Measurements from ENCODE around the gene GFPT1.
"Not testable (repeated sequence)": the region's sequence is repeated elsewhere in the genome, so short reads cannot be mapped to it uniquely, and the experiment has no call there.

Gene GFPT1

DNA sequence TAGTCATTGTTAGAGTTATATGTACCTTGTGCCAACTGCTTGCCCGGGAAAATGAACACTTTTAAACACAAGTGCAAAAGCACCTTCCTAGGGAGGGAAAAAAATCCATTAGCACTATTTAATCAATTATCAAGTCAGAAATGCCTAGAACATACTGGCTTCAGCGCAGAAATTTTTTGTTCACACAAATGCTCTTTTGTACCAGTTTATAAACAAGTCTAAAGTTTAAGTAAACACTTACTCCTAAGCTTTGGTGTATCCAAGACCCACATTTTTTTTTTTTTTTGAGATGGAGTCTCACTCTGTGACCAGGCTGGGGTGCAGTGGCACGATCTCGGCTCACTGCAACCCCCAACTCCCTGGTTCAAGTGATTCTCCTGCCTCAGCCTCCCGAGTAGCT lies 30.6 kb downstream of the GFPT1 start:
- Histone ChIP-seq H3K27ac (ENCODE audit: extremely low read depth, low read depth, low read length) (no peak overlapping the region), H3K9me3 (ENCODE audit: control insufficient read depth, insufficient read depth, low read depth, low read length) (no peaks in the 10 kb centered on the region), H3K4me3 (ENCODE audit: low read depth, low read length) (no peak overlapping the region), H3K36me3 (ENCODE audit: control insufficient read depth in 2 of 2, insufficient read depth in 1 of 2, low read length in 2 of 2) (peaks cover 76 to 84% of the 10 kb centered on the region in 2 experiments), H3K4me1 (ENCODE audit: control insufficient read depth, insufficient read depth, low read length) (no peaks in the 10 kb centered on the region)
- POLR2A ChIA-PET: no interaction called here
- CTCF ChIA-PET: interaction anchor here (0.7 kb wide), 1 partner anchor 19 kb away, joined by 3 read pairs; no protein-coding TSS in a partner anchor
- TF ChIP-seq, protein P1, sequence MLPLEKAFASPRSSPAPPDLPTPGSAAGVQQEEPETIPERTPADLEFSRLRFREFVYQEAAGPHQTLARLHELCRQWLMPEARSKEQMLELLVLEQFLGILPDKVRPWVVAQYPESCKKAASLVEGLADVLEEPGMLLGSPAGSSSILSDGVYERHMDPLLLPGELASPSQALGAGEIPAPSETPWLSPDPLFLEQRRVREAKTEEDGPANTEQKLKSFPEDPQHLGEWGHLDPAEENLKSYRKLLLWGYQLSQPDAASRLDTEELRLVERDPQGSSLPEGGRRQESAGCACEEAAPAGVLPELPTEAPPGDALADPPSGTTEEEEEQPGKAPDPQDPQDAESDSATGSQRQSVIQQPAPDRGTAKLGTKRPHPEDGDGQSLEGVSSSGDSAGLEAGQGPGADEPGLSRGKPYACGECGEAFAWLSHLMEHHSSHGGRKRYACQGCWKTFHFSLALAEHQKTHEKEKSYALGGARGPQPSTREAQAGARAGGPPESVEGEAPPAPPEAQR (tag by site-specific recombination; IDR thresholded peaks at IDR 0.05): no peak
- no peak for TF ChIP-seq MEIS1 (CRISPR knock-in tag; IDR thresholded peaks at IDR 0.05; ENCODE audit: borderline replicate concordance)
- TF ChIP-seq GLIS1 (tag by site-specific recombination; IDR thresholded peaks at IDR 0.05): no peak
- TF ChIP-seq, protein P2, sequence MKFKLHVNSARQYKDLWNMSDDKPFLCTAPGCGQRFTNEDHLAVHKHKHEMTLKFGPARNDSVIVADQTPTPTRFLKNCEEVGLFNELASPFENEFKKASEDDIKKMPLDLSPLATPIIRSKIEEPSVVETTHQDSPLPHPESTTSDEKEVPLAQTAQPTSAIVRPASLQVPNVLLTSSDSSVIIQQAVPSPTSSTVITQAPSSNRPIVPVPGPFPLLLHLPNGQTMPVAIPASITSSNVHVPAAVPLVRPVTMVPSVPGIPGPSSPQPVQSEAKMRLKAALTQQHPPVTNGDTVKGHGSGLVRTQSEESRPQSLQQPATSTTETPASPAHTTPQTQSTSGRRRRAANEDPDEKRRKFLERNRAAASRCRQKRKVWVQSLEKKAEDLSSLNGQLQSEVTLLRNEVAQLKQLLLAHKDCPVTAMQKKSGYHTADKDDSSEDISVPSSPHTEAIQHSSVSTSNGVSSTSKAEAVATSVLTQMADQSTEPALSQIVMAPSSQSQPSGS (tag by site-specific recombination; IDR thresholded peaks at IDR 0.05; ENCODE audit: low read depth): no peak
- no peak for TF ChIP-seq SETDB1 (IDR thresholded peaks at IDR 0.05; ENCODE audit: insufficient read length, low read length)
- TF ChIP-seq, protein P3, sequence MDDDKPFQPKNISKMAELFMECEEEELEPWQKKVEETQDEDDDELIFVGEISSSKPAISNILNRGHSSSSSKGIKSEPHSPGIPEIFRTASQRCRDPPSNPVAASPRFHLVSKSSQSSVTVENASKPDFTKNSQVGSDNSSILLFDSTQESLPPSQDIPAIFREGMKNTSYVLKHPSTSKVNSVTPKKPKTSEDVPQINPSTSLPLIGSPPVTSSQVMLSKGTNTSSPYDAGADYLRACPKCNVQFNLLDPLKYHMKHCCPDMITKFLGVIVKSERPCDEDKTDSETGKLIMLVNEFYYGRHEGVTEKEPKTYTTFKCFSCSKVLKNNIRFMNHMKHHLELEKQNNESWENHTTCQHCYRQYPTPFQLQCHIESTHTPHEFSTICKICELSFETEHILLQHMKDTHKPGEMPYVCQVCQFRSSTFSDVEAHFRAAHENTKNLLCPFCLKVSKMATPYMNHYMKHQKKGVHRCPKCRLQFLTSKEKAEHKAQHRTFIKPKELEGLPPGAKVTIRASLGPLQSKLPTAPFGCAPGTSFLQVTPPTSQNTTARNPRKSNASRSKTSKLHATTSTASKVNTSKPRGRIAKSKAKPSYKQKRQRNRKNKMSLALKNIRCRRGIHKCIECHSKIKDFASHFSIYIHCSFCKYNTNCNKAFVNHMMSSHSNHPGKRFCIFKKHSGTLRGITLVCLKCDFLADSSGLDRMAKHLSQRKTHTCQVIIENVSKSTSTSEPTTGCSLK (tag by site-specific recombination; IDR thresholded peaks at IDR 0.05): no peak
- TF ChIP-seq ZNF837 (tag by site-specific recombination; IDR thresholded peaks at IDR 0.05): no peak
- TF ChIP-seq ZNF266 (tag by site-specific recombination; IDR thresholded peaks at IDR 0.05; ENCODE audit: low read depth): no peak
- no peak for TF ChIP-seq ZNF394 (tag by site-specific recombination; IDR thresholded peaks at IDR 0.05; ENCODE audit: borderline replicate concordance)
- no peak for TF ChIP-seq OVOL3 (tag by site-specific recombination; IDR thresholded peaks at IDR 0.05)
- no peak for TF ChIP-seq ZNF701 (tag by site-specific recombination; IDR thresholded peaks at IDR 0.05)
- TF ChIP-seq ZNF558 (tag by site-specific recombination; IDR thresholded peaks at IDR 0.05): no peak
- TF ChIP-seq, protein P4, sequence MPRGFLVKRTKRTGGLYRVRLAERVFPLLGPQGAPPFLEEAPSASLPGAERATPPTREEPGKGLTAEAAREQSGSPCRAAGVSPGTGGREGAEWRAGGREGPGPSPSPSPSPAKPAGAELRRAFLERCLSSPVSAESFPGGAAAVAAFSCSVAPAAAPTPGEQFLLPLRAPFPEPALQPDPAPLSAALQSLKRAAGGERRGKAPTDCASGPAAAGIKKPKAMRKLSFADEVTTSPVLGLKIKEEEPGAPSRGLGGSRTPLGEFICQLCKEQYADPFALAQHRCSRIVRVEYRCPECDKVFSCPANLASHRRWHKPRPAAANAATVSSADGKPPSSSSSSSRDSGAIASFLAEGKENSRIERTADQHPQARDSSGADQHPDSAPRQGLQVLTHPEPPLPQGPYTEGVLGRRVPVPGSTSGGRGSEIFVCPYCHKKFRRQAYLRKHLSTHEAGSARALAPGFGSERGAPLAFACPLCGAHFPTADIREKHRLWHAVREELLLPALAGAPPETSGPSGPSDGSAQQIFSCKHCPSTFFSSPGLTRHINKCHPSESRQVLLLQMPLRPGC (tag by site-specific recombination; IDR thresholded peaks at IDR 0.05): no peak
- no peak for TF ChIP-seq ZNF830 (tag by site-specific recombination; IDR thresholded peaks at IDR 0.05; ENCODE audit: low read depth)
- no peak for TF ChIP-seq ZNF473 (tag by site-specific recombination; IDR thresholded peaks at IDR 0.05)
- no peak for TF ChIP-seq ZNF132 (tag by site-specific recombination; IDR thresholded peaks at IDR 0.05; ENCODE audit: borderline replicate concordance)
- TF ChIP-seq ZXDB (tag by site-specific recombination; IDR thresholded peaks at IDR 0.05): no peak
- no peak for TF ChIP-seq ZNF324 (tag by site-specific recombination; IDR thresholded peaks at IDR 0.05)
- TF ChIP-seq, protein P5, sequence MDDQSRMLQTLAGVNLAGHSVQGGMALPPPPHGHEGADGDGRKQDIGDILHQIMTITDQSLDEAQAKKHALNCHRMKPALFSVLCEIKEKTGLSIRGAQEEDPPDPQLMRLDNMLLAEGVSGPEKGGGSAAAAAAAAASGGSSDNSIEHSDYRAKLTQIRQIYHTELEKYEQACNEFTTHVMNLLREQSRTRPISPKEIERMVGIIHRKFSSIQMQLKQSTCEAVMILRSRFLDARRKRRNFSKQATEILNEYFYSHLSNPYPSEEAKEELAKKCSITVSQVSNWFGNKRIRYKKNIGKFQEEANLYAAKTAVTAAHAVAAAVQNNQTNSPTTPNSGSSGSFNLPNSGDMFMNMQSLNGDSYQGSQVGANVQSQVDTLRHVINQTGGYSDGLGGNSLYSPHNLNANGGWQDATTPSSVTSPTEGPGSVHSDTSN (CRISPR knock-in tag; IDR thresholded peaks at IDR 0.05): no peak

DNA sequence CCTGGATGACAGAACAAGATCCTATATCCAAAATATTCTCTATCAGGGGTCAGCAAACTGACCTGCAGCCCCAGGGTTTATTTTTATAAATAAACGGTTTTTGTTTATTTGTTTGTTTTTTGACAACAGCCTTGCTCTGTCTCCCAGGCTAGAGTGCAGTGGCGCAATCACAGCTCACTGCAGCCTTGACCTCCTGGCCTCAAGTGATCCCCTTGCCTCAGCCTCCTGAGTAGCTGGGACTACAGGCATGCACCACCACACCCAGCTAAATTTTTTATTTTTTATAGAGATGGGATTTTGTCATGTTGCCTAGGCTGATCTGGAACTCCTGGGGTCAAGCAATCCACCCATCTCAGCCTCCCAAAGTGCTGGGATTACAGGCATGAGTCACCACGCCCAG lies 32.1 kb downstream of the GFPT1 start:
- H3K9me3 ChIP-seq (ENCODE audit: control insufficient read depth, insufficient read depth, low read depth, low read length); H3K27ac ChIP-seq (ENCODE audit: extremely low read depth, low read depth, low read length); H3K4me3 ChIP-seq (ENCODE audit: low read depth, low read length); H3K4me1 ChIP-seq (ENCODE audit: control insufficient read depth, insufficient read depth, low read length); CTCF ChIA-PET; POLR2A ChIA-PET: not testable (repeated sequence)
- H3K36me3 ChIP-seq (ENCODE audit: control insufficient read depth in 2 of 2, insufficient read depth in 1 of 2, low read length in 2 of 2): peaks cover 70 to 76% of the 10 kb centered on the region in 2 experiments

Data from HEK293 (cell line).